Mesenchymal stem cell (in vitro differentiated cells and primary cell): ENCODE measurements around the gene MICAL2.

ENCODE experiments used
- DNase-seq: peaks from one replicate; pipeline ENCODE4 v3.0.0-alpha.2; 2013
- H2AFZ ChIP-seq: one replicate; pipeline ENCODE4 v1.6.1; 2013; ENCODE audit warnings: low read depth, mild to moderate bottlenecking, control low read depth, inconsistent platforms, low read length, moderate library complexity
- H2AK5ac ChIP-seq: 2 replicates; pipeline ENCODE4 v1.6.1; 2013; ENCODE audit warnings: low read length, moderate library complexity, mild to moderate bottlenecking, inconsistent platforms; ENCODE audit not compliant: severe bottlenecking
- H2BK120ac ChIP-seq: one replicate; pipeline ENCODE4 v1.6.1; 2013; ENCODE audit warnings: low read depth, mild to moderate bottlenecking, inconsistent platforms, low read length, moderate library complexity
- H2BK12ac ChIP-seq, 2 experiments: one replicate each; pipeline ENCODE4 v1.6.1; 2013; ENCODE audit warnings: inconsistent platforms in 2 of 2, low read length in 2 of 2, mild to moderate bottlenecking in 2 of 2, moderate library complexity in 2 of 2, control low read depth in 1 of 2
- H2BK15ac ChIP-seq: one replicate; pipeline ENCODE4 v1.6.1; 2013; ENCODE audit warnings: mild to moderate bottlenecking, low read depth, inconsistent platforms; ENCODE audit not compliant: poor library complexity, severe bottlenecking
- H2BK5ac ChIP-seq: 2 replicates; pipeline ENCODE4 v1.6.1; 2013; ENCODE audit warnings: low read depth, mild to moderate bottlenecking, low read length, control low read depth, inconsistent platforms; ENCODE audit not compliant: poor library complexity, severe bottlenecking
- H3K14ac ChIP-seq, 2 experiments: one replicate each; pipeline ENCODE4 v1.6.1; 2013; ENCODE audit warnings: inconsistent platforms in 2 of 2, low read length in 2 of 2, control low read depth in 1 of 2, mild to moderate bottlenecking in 1 of 2, moderate library complexity in 1 of 2
- H3K18ac ChIP-seq, 2 experiments: one replicate each; pipeline ENCODE4 v1.6.1; 2013; ENCODE audit warnings: inconsistent platforms in 2 of 2, low read length in 2 of 2, control low read depth in 1 of 2, low read depth in 1 of 2, mild to moderate bottlenecking in 1 of 2
- H3K23ac ChIP-seq, 2 experiments: one replicate each; pipeline ENCODE4 v1.6.1; 2013; ENCODE audit warnings: inconsistent platforms in 2 of 2, low read length in 2 of 2, mild to moderate bottlenecking in 2 of 2, moderate library complexity in 2 of 2, control low read depth in 1 of 2
- H3K27ac ChIP-seq: 2 replicates; pipeline ENCODE4 v1.5.1; 2013; ENCODE audit warnings: mild to moderate bottlenecking, moderate library complexity, low read length, control low read depth, inconsistent platforms; ENCODE audit not compliant: poor library complexity, severe bottlenecking
- H3K27me3 ChIP-seq, 2 experiments: 2 replicates each; pipeline versions ENCODE4 v1.6.1 to v1.7.0; 2013; ENCODE audit warnings: low read length in 2 of 2, mild to moderate bottlenecking in 2 of 2, moderate library complexity in 2 of 2, control low read depth in 1 of 2, inconsistent platforms in 1 of 2; ENCODE audit not compliant: control insufficient read depth in 1 of 2, insufficient read depth in 1 of 2
- H3K36me3 ChIP-seq, 2 experiments: 2 replicates each; pipeline versions ENCODE4 v1.6.1 to v1.7.0; 2013; ENCODE audit warnings: low read length in 2 of 2, control low read depth in 1 of 2, inconsistent platforms in 1 of 2, low read depth in 1 of 2, mild to moderate bottlenecking in 1 of 2; ENCODE audit not compliant: insufficient read depth in 2 of 2, control insufficient read depth in 1 of 2
- H3K4ac ChIP-seq, 2 experiments: one replicate each; pipeline ENCODE4 v1.6.1; 2013; ENCODE audit warnings: inconsistent platforms in 2 of 2, low read length in 2 of 2, mild to moderate bottlenecking in 2 of 2, moderate library complexity in 2 of 2, control low read depth in 1 of 2, low read depth in 1 of 2
- H3K4me1 ChIP-seq: 2 replicates; pipeline ENCODE4 v1.6.1; 2013; ENCODE audit warnings: low read depth, low read length, control low read depth; ENCODE audit not compliant: control insufficient read depth, insufficient read depth
- H3K4me2 ChIP-seq: 2 replicates; pipeline ENCODE4 v1.6.1; 2013; ENCODE audit warnings: low read length, mild to moderate bottlenecking, inconsistent platforms; ENCODE audit not compliant: poor library complexity, severe bottlenecking
- H3K4me3 ChIP-seq, 2 experiments: 2 replicates each; pipeline versions ENCODE4 v1.5.1 to v1.7.0; 2013; ENCODE audit warnings: low read length in 2 of 2, mild to moderate bottlenecking in 2 of 2, control low read depth in 1 of 2, low read depth in 1 of 2; ENCODE audit not compliant: insufficient read depth in 1 of 2
- H3K79me1 ChIP-seq: replicated peaks from 2 replicates; pipeline ENCODE4 v1.6.1; 2013; ENCODE audit warnings: mild to moderate bottlenecking, control low read depth, low read length, inconsistent platforms; ENCODE audit not compliant: poor library complexity, severe bottlenecking
- H3K9ac ChIP-seq: 2 replicates; pipeline ENCODE4 v1.7.0; 2013; ENCODE audit warnings: mild to moderate bottlenecking, low read length, moderate library complexity
- H3K9me3 ChIP-seq: 2 replicates; pipeline ENCODE4 v1.7.0; 2013; ENCODE audit warnings: mild to moderate bottlenecking, low read length; ENCODE audit not compliant: control insufficient read depth
- H4K8ac ChIP-seq: one replicate; pipeline ENCODE4 v1.6.1; 2013; ENCODE audit warnings: inconsistent platforms, mild to moderate bottlenecking, low read length, moderate library complexity
- H4K91ac ChIP-seq: one replicate; pipeline ENCODE4 v1.6.1; 2013; ENCODE audit warnings: mild to moderate bottlenecking, low read length, inconsistent platforms
- WGBS: methylation state at CpG from one replicate; pipeline ENCODE4 v1.1.7; 2013; ENCODE audit warnings: mixed read lengths; 5-methylcytosine and 5-hydroxymethylcytosine counted together

MICAL2 gene

DNA sequence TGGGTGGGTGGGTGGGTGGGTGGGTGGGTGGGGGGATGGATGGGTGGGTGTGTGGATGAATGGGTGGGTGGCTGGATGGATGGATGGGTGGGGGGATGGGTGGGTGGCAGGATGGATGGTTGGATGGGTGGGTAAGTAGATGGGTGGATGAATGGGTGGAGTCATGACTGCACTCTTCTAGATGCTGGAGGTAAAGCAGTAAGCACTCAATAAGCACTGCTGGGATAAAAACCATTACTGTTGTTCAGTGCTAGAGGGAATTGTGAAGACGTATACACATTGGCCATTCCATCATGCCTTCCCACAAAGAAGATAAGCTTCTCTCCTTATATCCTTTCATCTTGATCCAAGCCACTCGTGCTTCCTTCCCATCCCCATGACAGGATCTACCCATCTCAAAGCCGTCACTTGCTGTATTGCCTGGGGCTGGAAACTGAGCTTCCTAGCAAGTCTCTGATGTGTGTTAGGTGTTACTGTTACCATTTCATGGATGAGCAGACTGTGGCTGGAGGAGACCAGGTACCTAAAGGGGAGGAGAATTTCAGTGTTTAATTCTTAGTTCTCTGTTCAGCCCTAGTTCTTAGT, 74.8 kb downstream of the MICAL2 start:
- no peak overlapping the region for H2BK120ac ChIP-seq
- H3K9ac ChIP-seq: no peak overlapping the region
- no peak overlapping the region for H3K4me3 ChIP-seq
- H3K18ac ChIP-seq: peak overlapping the region; percentile 22 to 82
- WGBS: 78% methylated on average over 3 of the region's 3 CpGs
- H4K8ac ChIP-seq: no peak overlapping the region
- H3K4ac ChIP-seq: peak overlapping the region; percentile 8 to 78
- H2BK5ac ChIP-seq: no peak overlapping the region
- peaks cover 21% of the 10 kb centered on the region for H3K79me1 ChIP-seq
- H3K27me3 ChIP-seq: no peaks in the 10 kb centered on the region
- no peak overlapping the region for H2BK15ac ChIP-seq
- no peaks in the 10 kb centered on the region for H3K9me3 ChIP-seq
- H2BK12ac ChIP-seq: peak overlapping the region; percentile 55 to 93
- peak overlapping the region; percentile 9 for H3K27ac ChIP-seq
- H2AK5ac ChIP-seq: peak overlapping the region; percentile 84
- DNase-seq: no peak
- no peak overlapping the region for H4K91ac ChIP-seq
- H3K23ac ChIP-seq: no peak overlapping the region
- no peak overlapping the region for H2AFZ ChIP-seq
- H3K4me2 ChIP-seq: no peak overlapping the region
- peaks cover 6 to 12% of the 10 kb centered on the region in 2 experiments for H3K36me3 ChIP-seq
- peaks cover 33% of the 10 kb centered on the region for H3K4me1 ChIP-seq
- H3K14ac ChIP-seq: no peak overlapping the region

DNA sequence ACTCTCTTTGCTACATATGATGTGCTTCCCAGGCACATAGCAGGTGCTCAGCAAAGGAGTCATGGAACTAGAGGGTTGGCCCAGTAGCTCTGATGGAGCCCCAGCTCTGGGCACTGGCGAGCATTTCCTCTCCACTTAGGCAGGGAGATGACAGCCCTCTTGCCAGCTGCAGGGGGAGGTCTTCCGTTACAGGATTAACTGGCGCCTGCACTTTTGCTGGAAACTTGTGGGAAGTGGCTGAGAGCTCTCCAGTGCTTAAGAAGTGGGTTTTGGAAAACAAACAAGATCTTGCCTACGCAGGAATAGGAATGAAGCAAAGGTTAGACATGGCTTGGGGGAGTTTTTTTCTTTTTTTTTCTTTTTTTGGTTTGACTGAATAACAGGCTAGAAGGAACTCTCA, 75.5 kb downstream of the MICAL2 start:
- 5% methylated on average over 4 of the region's 4 CpGs for WGBS
- H3K9me3 ChIP-seq: no peaks in the 10 kb centered on the region
- no peak overlapping the region for H3K4me3 ChIP-seq
- H3K23ac ChIP-seq: no peak overlapping the region
- H3K4ac ChIP-seq: no peak overlapping the region
- no peak overlapping the region for H3K18ac ChIP-seq
- H3K79me1 ChIP-seq: peaks cover 21% of the 10 kb centered on the region
- peaks cover 33% of the 10 kb centered on the region for H3K4me1 ChIP-seq
- no peak overlapping the region for H3K4me2 ChIP-seq
- H3K27ac ChIP-seq: peak overlapping the region; percentile 9
- DNase-seq: peak; percentile 93
- no peak overlapping the region for H3K9ac ChIP-seq
- H3K36me3 ChIP-seq: peaks cover 6 to 12% of the 10 kb centered on the region in 2 experiments
- peak overlapping the region; percentile 84 for H2AK5ac ChIP-seq
- H2BK15ac ChIP-seq: no peak overlapping the region
- no peak overlapping the region for H2BK5ac ChIP-seq
- no peak overlapping the region for H2AFZ ChIP-seq
- no peak overlapping the region for H2BK120ac ChIP-seq
- H2BK12ac ChIP-seq: peak overlapping the region in 1 of 2 experiments; percentile 6
- H4K91ac ChIP-seq: no peak overlapping the region
- no peak overlapping the region for H3K14ac ChIP-seq
- H4K8ac ChIP-seq: no peak overlapping the region
- H3K27me3 ChIP-seq: no peaks in the 10 kb centered on the region

DNA sequence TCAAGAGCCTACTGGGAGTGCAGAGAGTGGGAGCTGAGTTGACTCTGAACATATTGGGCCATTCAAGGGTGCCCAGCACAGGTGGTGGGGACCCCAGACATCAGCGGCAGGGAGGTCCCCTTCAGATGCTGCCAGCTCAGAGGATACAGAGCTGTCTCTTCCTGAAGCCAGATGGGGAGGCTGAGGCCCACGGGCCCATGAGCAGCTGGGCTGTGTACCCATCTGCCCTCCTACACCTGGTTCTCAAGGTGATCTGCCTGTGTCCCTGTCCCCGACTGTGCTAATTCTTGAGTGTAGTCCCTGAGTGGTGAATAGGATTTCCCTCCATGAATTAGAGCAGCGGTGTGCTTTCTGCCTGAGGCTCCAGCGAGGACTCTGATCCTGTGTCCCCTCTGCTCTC, 76.3 kb downstream of the MICAL2 start:
- H3K4me2 ChIP-seq: no peak overlapping the region
- peak overlapping the region; percentile 57 to 85 for H3K4ac ChIP-seq
- no peak for DNase-seq
- H2AFZ ChIP-seq: no peak overlapping the region
- peaks cover 33% of the 10 kb centered on the region for H3K4me1 ChIP-seq
- peak overlapping the region in 1 of 2 experiments; percentile 16 for H3K23ac ChIP-seq
- H2BK12ac ChIP-seq: peak overlapping the region; percentile 20 to 85
- no peaks in the 10 kb centered on the region for H3K27me3 ChIP-seq
- no peak overlapping the region for H2BK5ac ChIP-seq
- H3K18ac ChIP-seq: peak overlapping the region; percentile 77 to 81
- H3K14ac ChIP-seq: peak overlapping the region in 1 of 2 experiments; percentile 87
- peaks cover 21% of the 10 kb centered on the region for H3K79me1 ChIP-seq
- H2BK120ac ChIP-seq: peak overlapping the region; percentile 77
- H4K8ac ChIP-seq: peak overlapping the region; percentile 56
- H2AK5ac ChIP-seq: peak overlapping the region; percentile 40
- H3K36me3 ChIP-seq: peaks cover 6 to 12% of the 10 kb centered on the region in 2 experiments
- H4K91ac ChIP-seq: peak overlapping the region; percentile 90
- no peak overlapping the region for H3K27ac ChIP-seq
- H3K9ac ChIP-seq: no peak overlapping the region
- H3K9me3 ChIP-seq: no peaks in the 10 kb centered on the region
- peak overlapping the region; percentile 78 for H2BK15ac ChIP-seq
- WGBS: 94% methylated on average over 5 of the region's 5 CpGs
- no peak overlapping the region for H3K4me3 ChIP-seq

DNA sequence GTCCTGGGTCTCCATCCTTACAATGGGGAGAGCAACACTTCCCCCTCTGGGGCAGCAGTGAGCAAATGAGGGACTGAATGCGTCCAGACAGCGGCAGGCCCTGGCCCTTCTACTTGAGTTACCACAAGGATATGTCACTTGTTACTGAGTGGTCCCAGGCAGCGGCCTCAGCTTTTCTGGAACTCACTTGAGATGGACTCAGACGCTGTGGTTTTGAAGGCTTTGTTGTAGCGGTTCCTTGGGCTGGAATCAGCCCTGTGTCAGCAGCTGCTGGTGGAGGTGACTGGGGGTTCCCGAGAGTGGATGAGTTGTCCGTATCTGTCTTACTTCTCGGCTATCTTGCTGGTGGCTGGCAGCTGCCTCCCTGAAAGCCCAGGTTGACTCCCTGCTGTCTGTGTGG, 77.0 kb downstream of the MICAL2 start:
- Histone ChIP-seq H2BK15ac (peak overlapping the region; percentile 87), H3K27me3 (no peaks in the 10 kb centered on the region), H2AK5ac (peak overlapping the region; percentile 29), H3K27ac (peak overlapping the region; percentile 3), H3K79me1 (peaks cover 23% of the 10 kb centered on the region), H3K4me1 (peaks cover 31% of the 10 kb centered on the region), H4K8ac (no peak overlapping the region), H2BK5ac (no peak overlapping the region), H3K18ac (peak overlapping the region; percentile 28 to 37), H3K9me3 (no peaks in the 10 kb centered on the region), H2BK120ac (no peak overlapping the region), H2BK12ac (peak overlapping the region in 1 of 2 experiments; percentile 85), H4K91ac (no peak overlapping the region), H3K23ac (no peak overlapping the region), H2AFZ (no peak overlapping the region), H3K4me2 (no peak overlapping the region), H3K36me3 (peaks cover 6 to 12% of the 10 kb centered on the region in 2 experiments), H3K9ac (no peak overlapping the region), H3K14ac (peak overlapping the region in 1 of 2 experiments; percentile 57), H3K4me3 (no peak overlapping the region), H3K4ac (peak overlapping the region in 1 of 2 experiments; percentile 26)
- DNase-seq: peak; percentile 74
- 78% methylated on average over 8 of the region's 8 CpGs for WGBS
